H1 (cell line): ENCODE measurements around the gene CFAP61. TPM values are rescaled to one million over a fixed set of nuclear protein-coding genes. Genes with fewer than 3 reads are reported as not detected.

Source experiments
- CTCF ChIA-PET: fragments of 300-600 bp; sonication (Branson Sonifier 250); formaldehyde crosslinking; loops from one replicate; lab custom pipeline; 2021; ENCODE audit not compliant: partially characterized antibody; lab: Charles Lee
- POLR2A ChIA-PET: fragments of 300-600 bp; sonication (Branson Sonifier 250); formaldehyde crosslinking; loops from one replicate; lab custom pipeline; 2021; ENCODE audit warnings: inconsistent platforms; ENCODE audit not compliant: partially characterized antibody; lab: Charles Lee
- DNase-seq, 2 experiments: peaks; one replicate each; pipeline versions ENCODE4 v3.0.0 to v3.0.0-alpha.2; 2010 to 2022; ENCODE audit warnings: low spot score in 2 of 2, low read depth in 1 of 2, mixed read lengths in 1 of 2
- FAIRE-seq: peaks from 2 replicates; lab custom pipeline; 2011; peaks lifted over from hg19 to GRCh38; lab: Jason Lieb, UNC
- H2AFZ ChIP-seq: 2 replicates; pipeline ENCODE4 v1.8.1; 2012; ENCODE audit warnings: low read length, inconsistent platforms
- H2AK5ac ChIP-seq: 2 replicates; pipeline ENCODE4 v1.6.1; 2013; ENCODE audit warnings: low read depth, low read length
- H2BK120ac ChIP-seq: replicated peaks from 2 replicates; pipeline ENCODE3; 2013; ENCODE audit warnings: low read depth, low read length, inconsistent platforms
- H2BK12ac ChIP-seq: 2 replicates; pipeline ENCODE4 v1.6.1; 2013; ENCODE audit warnings: low read depth, low read length
- H2BK15ac ChIP-seq: 2 replicates; pipeline ENCODE4 v1.6.1; 2013; ENCODE audit warnings: low read length
- H2BK20ac ChIP-seq: 2 replicates; pipeline ENCODE4 v1.6.1; 2013; ENCODE audit warnings: low read length
- H2BK5ac ChIP-seq: 2 replicates; pipeline ENCODE4 v1.6.1; 2013; ENCODE audit warnings: low read depth, low read length
- H3K14ac ChIP-seq: 2 replicates; pipeline ENCODE4 v1.6.1; 2013; ENCODE audit warnings: inconsistent platforms; ENCODE audit not compliant: insufficient read length
- H3K18ac ChIP-seq: 2 replicates; pipeline ENCODE4 v1.6.1; 2013; ENCODE audit warnings: low read length; ENCODE audit errors: extremely low read depth
- H3K23ac ChIP-seq: 2 replicates; pipeline ENCODE4 v1.6.1; 2013; ENCODE audit warnings: inconsistent platforms; ENCODE audit not compliant: insufficient read length
- H3K23me2 ChIP-seq: 2 replicates; pipeline ENCODE4 v1.6.1; 2013; ENCODE audit warnings: low read depth, low read length
- H3K27ac ChIP-seq: 2 replicates; pipeline ENCODE4 v1.6.1; 2011; ENCODE audit warnings: low read depth, low read length, inconsistent platforms
- H3K27me3 ChIP-seq, 4 experiments: replicated peaks in 1 of 4; 1 replicate in 1 of 4; 2 replicates in 3 of 4; pipeline versions ENCODE4 v1.6.1 to v1.8.1; 2011 to 2013; ENCODE audit warnings: low read length in 3 of 4, mild to moderate bottlenecking in 3 of 4, inconsistent platforms in 2 of 4, mixed read lengths in 2 of 4, moderate library complexity in 1 of 4; ENCODE audit not compliant: control insufficient read depth in 3 of 4, insufficient read depth in 3 of 4; ENCODE audit errors: extremely low read depth in 1 of 4
- H3K36me3 ChIP-seq, 4 experiments: 2 replicates each; pipeline versions ENCODE4 v1.6.1 to v1.8.1; 2011 to 2013; ENCODE audit warnings: mild to moderate bottlenecking in 4 of 4, low read length in 3 of 4, moderate library complexity in 2 of 4, control low read depth in 1 of 4, inconsistent platforms in 1 of 4; ENCODE audit not compliant: insufficient read depth in 4 of 4, control insufficient read depth in 2 of 4
- H3K4ac ChIP-seq: replicated peaks from 2 replicates; pipeline ENCODE3; 2013; ENCODE audit warnings: low read length, low read depth, mixed read lengths, inconsistent platforms; ENCODE audit not compliant: insufficient read length
- H3K4me1 ChIP-seq, 4 experiments: replicated peaks in 1 of 4; 1 replicate in 1 of 4; 2 replicates in 3 of 4; pipeline versions ENCODE4 v1.6.1 to v1.8.1; 2011 to 2013; ENCODE audit warnings: low read length in 3 of 4, inconsistent platforms in 2 of 4, mixed read lengths in 1 of 4; ENCODE audit not compliant: insufficient read depth in 4 of 4, control insufficient read depth in 3 of 4
- H3K4me2 ChIP-seq, 2 experiments: 2 replicates each; pipeline versions ENCODE4 v1.6.1 to v1.8.1; 2011 to 2013; ENCODE audit warnings: low read depth in 2 of 2, low read length in 2 of 2, control low read depth in 1 of 2, inconsistent platforms in 1 of 2, mild to moderate bottlenecking in 1 of 2; ENCODE audit not compliant: insufficient read depth in 1 of 2
- H3K4me3 ChIP-seq, 4 experiments: fragments of 200-600, 300-600 bp in 1 of 4; sonication (generic), shearing (Covaris generic), sonication (Bioruptor Twin) in 1 of 4; 2 replicates each; pipeline versions ENCODE4 v1.5.1 to v1.8.1; 2011 to 2016; ENCODE audit warnings: low read length in 4 of 4, low read depth in 3 of 4, control low read depth in 2 of 4, inconsistent platforms in 2 of 4, mild to moderate bottlenecking in 2 of 4, mixed read lengths in 1 of 4, moderate library complexity in 1 of 4; ENCODE audit not compliant: insufficient read depth in 2 of 4; ENCODE audit errors: extremely low read depth in 1 of 4
- H3K56ac ChIP-seq: replicated peaks from 2 replicates; pipeline ENCODE3; 2013; ENCODE audit warnings: low read depth, mild to moderate bottlenecking, mixed read lengths, low read length, inconsistent platforms; ENCODE audit not compliant: insufficient read length
- H3K79me1 ChIP-seq: 2 replicates; pipeline ENCODE4 v1.6.1; 2013; ENCODE audit warnings: low read depth, low read length, control low read depth
- H3K79me2 ChIP-seq, 2 experiments: 2 replicates each; pipeline versions ENCODE4 v1.6.1 to v1.8.1; 2012 to 2013; ENCODE audit warnings: low read length in 2 of 2, mild to moderate bottlenecking in 2 of 2, inconsistent platforms in 1 of 2; ENCODE audit not compliant: insufficient read depth in 2 of 2, control insufficient read depth in 1 of 2
- H3K9ac ChIP-seq, 4 experiments: replicated peaks in 1 of 4; 1 replicate in 1 of 4; 2 replicates in 3 of 4; pipeline versions ENCODE4 v1.6.1 to v1.8.1; 2011 to 2013; ENCODE audit warnings: low read depth in 3 of 4, low read length in 3 of 4, control low read depth in 2 of 4, mild to moderate bottlenecking in 2 of 4, moderate library complexity in 2 of 4, inconsistent platforms in 1 of 4; ENCODE audit errors: extremely low read depth in 1 of 4
- H3K9me3 ChIP-seq, 2 experiments: 2 replicates each; pipeline versions ENCODE4 v1.6.1 to v1.8.1; 2012 to 2013; ENCODE audit warnings: mild to moderate bottlenecking in 2 of 2, moderate library complexity in 2 of 2, control low read depth in 1 of 2, inconsistent platforms in 1 of 2, low read depth in 1 of 2, low read length in 1 of 2, mixed read lengths in 1 of 2; ENCODE audit not compliant: insufficient read depth in 2 of 2
- H4K20me1 ChIP-seq, 2 experiments: replicated peaks in 1 of 2; 2 replicates each; pipeline versions ENCODE3 to v1.8.1; 2011 to 2013; ENCODE audit warnings: inconsistent platforms in 2 of 2, low read length in 2 of 2, mild to moderate bottlenecking in 1 of 2; ENCODE audit not compliant: insufficient read depth in 2 of 2, control insufficient read depth in 1 of 2
- H4K5ac ChIP-seq: 2 replicates; pipeline ENCODE4 v1.6.1; 2013; ENCODE audit warnings: low read length, low read depth, mixed read lengths, inconsistent platforms; ENCODE audit not compliant: insufficient read length
- H4K8ac ChIP-seq: 2 replicates; pipeline ENCODE4 v1.8.0; 2013; ENCODE audit warnings: mild to moderate bottlenecking, moderate library complexity, low read length, inconsistent platforms; ENCODE audit not compliant: insufficient read depth; ENCODE audit errors: extremely low read depth
- H4K91ac ChIP-seq: replicated peaks from 2 replicates; pipeline ENCODE3; 2013; ENCODE audit warnings: low read length, mixed read lengths, inconsistent platforms; ENCODE audit not compliant: insufficient read length
- BACH1 ChIP-seq: IDR thresholded peaks from 2 replicates; pipeline ENCODE4 v1.6.1; 2012; ENCODE audit warnings: low read length, improper control_type of control experiment
- BCL11A ChIP-seq, 2 experiments: IDR thresholded peaks; one replicate each; pipeline ENCODE4 v1.6.1; 2011; ENCODE audit warnings: low read depth in 2 of 2, low read length in 2 of 2, mild to moderate bottlenecking in 2 of 2
- CEBPB ChIP-seq: IDR thresholded peaks from 2 replicates; pipeline ENCODE4 v1.6.1; 2012; ENCODE audit warnings: low read depth, low read length
- EZH2 ChIP-seq: fragments of 200-600 bp; sonication (generic); IDR thresholded peaks from 2 replicates; pipeline ENCODE4 v1.7.1; 2012; ENCODE audit warnings: low read depth, mild to moderate bottlenecking, moderate library complexity, low read length, inconsistent platforms; ENCODE audit not compliant: severe bottlenecking
- GABPA ChIP-seq: IDR thresholded peaks from 2 replicates; pipeline ENCODE4 v1.6.1; 2011; ENCODE audit warnings: mild to moderate bottlenecking, low read length, moderate library complexity, borderline replicate concordance; ENCODE audit not compliant: insufficient read depth
- MAFK ChIP-seq: IDR thresholded peaks from 2 replicates; pipeline ENCODE4 v1.6.1; 2012; ENCODE audit warnings: low read depth, mild to moderate bottlenecking, improper control_type of control experiment, low read length
- RBBP5 ChIP-seq: IDR thresholded peaks from 2 replicates; pipeline ENCODE4 v1.7.1; 2012; ENCODE audit warnings: low read depth, mild to moderate bottlenecking, inconsistent platforms, low read length, moderate library complexity, borderline replicate concordance
- RXRA ChIP-seq: IDR thresholded peaks from 2 replicates; pipeline ENCODE4 v1.6.1; 2011; ENCODE audit warnings: low read depth, mild to moderate bottlenecking, low read length, moderate library complexity; ENCODE audit not compliant: insufficient read depth
- SAP30 ChIP-seq: fragments of 300-600 bp; sonication (generic); IDR thresholded peaks from 2 replicates; pipeline ENCODE4 v1.7.1; 2012; ENCODE audit warnings: low read length, moderate library complexity, mild to moderate bottlenecking, inconsistent platforms; ENCODE audit not compliant: insufficient read depth, insufficient replicate concordance
- SIN3A ChIP-seq, 2 experiments: IDR thresholded peaks in 1 of 2; conservative IDR thresholded peaks in 1 of 2; 2 replicates each; pipeline ENCODE4 v1.6.1; 2011 to 2012; ENCODE audit warnings: low read length in 2 of 2, improper control_type of control experiment in 1 of 2, low read depth in 1 of 2, mild to moderate bottlenecking in 1 of 2
- SIRT6 ChIP-seq: IDR thresholded peaks from one replicate; pipeline ENCODE4 v1.7.1; 2012; ENCODE audit warnings: low read length, inconsistent platforms
- SP1 ChIP-seq: IDR thresholded peaks from 2 replicates; pipeline ENCODE4 v1.6.1; 2011; ENCODE audit warnings: low read depth, low read length
- TAF7 ChIP-seq: optimal IDR thresholded peaks from 2 replicates; pipeline ENCODE3; 2011; ENCODE audit warnings: low read depth, mild to moderate bottlenecking, inconsistent platforms, low read length, moderate library complexity, borderline replicate concordance
- TCF12 ChIP-seq: IDR thresholded peaks from 2 replicates; pipeline ENCODE4 v1.6.1; 2011; ENCODE audit warnings: low read depth, mild to moderate bottlenecking, low read length
- WGBS, 2 experiments: shearing (Covaris generic) in 1 of 2; methylation state at CpG; one replicate each; pipeline versions ENCODE4 v1.1.6 to v1.1.7; 2013 to 2015; ENCODE audit warnings: low lambda C conversion rate in 2 of 2, mixed read lengths in 2 of 2, inconsistent platforms in 1 of 2, low coverage in 1 of 2, missing lambda C conversion rate in 1 of 2; ENCODE audit not compliant: insufficient replicate concordance in 2 of 2, insufficient coverage in 1 of 2, insufficient read length in 1 of 2; ENCODE audit errors: extremely low coverage in 1 of 2, missing lambda C conversion rate in 1 of 2; 5-methylcytosine and 5-hydroxymethylcytosine counted together
- polyA plus RNA-seq, 7 experiments: library from polyadenylated mRNA; depleted of rRNA in 3 of 7; stranded (reverse) in 5 of 7; unstranded in 2 of 7; fragments of >200 nt in 5 of 7; fragments of 200-250 nt in 2 of 7; gene quantifications; 1 replicate in 5 of 7; 2 replicates in 1 of 7; 4 replicates in 1 of 7; pipeline versions ENCODE4 v1.2.1 to v1.2.3, GENCODE V29; 2011 to 2013; ENCODE audit warnings: missing spikeins in 2 of 7, mixed read lengths in 2 of 7
- total RNA-seq: library from RNA; stranded (reverse); fragmentation: NEBNext Ultra II Directional; extraction: Animal tissue kit (Norgen Biotek cat#: 25700); gene quantifications from 2 replicates; pipeline ENCODE4 v1.2.1, GENCODE V29; 2021

The CFAP61 gene
- total and polyA plus RNA-seq, 2 of the 8 experiments (the other 6 are each of a cell fraction or from before 2014, with no cell fraction given), result 0.29 to 0.61 TPM

GRCh38 chr20:20075032-20075431 lies 22.7 kb downstream of the CFAP61 start:
- no peaks in the 10 kb centered on the region for H4K20me1 ChIP-seq
- H4K91ac ChIP-seq, result no peak overlapping the region
- no peaks in the 10 kb centered on the region for H3K36me3 ChIP-seq
- H2BK12ac ChIP-seq, result no peak overlapping the region
- no peak overlapping the region for H3K4ac ChIP-seq
- no peaks in the 10 kb centered on the region for H3K79me1 ChIP-seq
- no peaks in the 10 kb centered on the region for H3K79me2 ChIP-seq
- no peaks in the 10 kb centered on the region; the same call in 1 of the 2 replicates for H3K23me2 ChIP-seq
- TF ChIP-seq EZH2 (no peak), RXRA (no peak), TCF12 (no peak), BCL11A (IDR thresholded peaks at IDR 0.05; ENCODE audit: low read depth in 2 of 2, low read length in 2 of 2) (no peak), SAP30 (no peak), TAF7 (no peak), MAFK (no peak), BACH1 (no peak), SIRT6 (no peak), CEBPB (no peak), GABPA (no peak), SP1 (no peak), RBBP5 (no peak), SIN3A (conservative IDR thresholded peaks at IDR 0.05 in 1 of 2, IDR thresholded peaks at IDR 0.05 in 1 of 2; ENCODE audit: low read depth in 1 of 2, low read length in 2 of 2) (no peak)
- POLR2A ChIA-PET, result no interaction called here
- no peak overlapping the region for H2AFZ ChIP-seq
- FAIRE-seq (no peak), DNase-seq (no peak)
- no peak overlapping the region for H2BK120ac ChIP-seq
- no peak overlapping the region for H3K4me2 ChIP-seq
- no peak overlapping the region for H3K27ac ChIP-seq
- H3K4me1 ChIP-seq, result peaks cover 5 to 8% (median 5%) of the 10 kb centered on the region in 4 experiments; a peak in 4 of 7 replicates
- H3K14ac ChIP-seq, result no peak overlapping the region
- no peak overlapping the region for H3K4me3 ChIP-seq
- H2BK15ac ChIP-seq, result no peak overlapping the region
- no peak overlapping the region for H2BK20ac ChIP-seq
- no peak overlapping the region for H2BK5ac ChIP-seq
- H3K9me3 ChIP-seq, result no peaks in the 10 kb centered on the region
- no peak overlapping the region for H4K5ac ChIP-seq
- no peak overlapping the region for H3K9ac ChIP-seq
- H3K56ac ChIP-seq, result no peak overlapping the region
- no peak overlapping the region for H4K8ac ChIP-seq
- H3K27me3 ChIP-seq, result no peaks in the 10 kb centered on the region
- CTCF ChIA-PET, result interaction anchor here (1.4 kb wide), 1 partner anchor 162 kb away, joined by 5 read pairs; no protein-coding TSS in a partner anchor
- H3K23ac ChIP-seq, result no peak overlapping the region
- WGBS, 2 experiments, result 97% methylated on average over 4 of the region's 4 CpGs; no CpG with 5 or more reads in 1 of the 2 experiments
- no peak overlapping the region for H2AK5ac ChIP-seq
- H3K18ac ChIP-seq, result no peak overlapping the region
